Thyroid gland (tissue), 4 donors: ENCODE measurements around the gene RIOK3. TPM values are rescaled to one million over a fixed set of nuclear protein-coding genes. Genes with fewer than 3 reads are reported as not detected.
"Not testable (repeated sequence)": the region's sequence is repeated elsewhere in the genome, so short reads cannot be mapped to it uniquely, and the experiment has no call there.

Source experiments
- DNase-seq, 2 donors: peaks; one replicate each; pipeline ENCODE4 v3.0.0-alpha.2; 2019
- H3K27ac ChIP-seq, 3 donors: fragments of 200-600 bp; sonication (generic); 1 replicate in 2 of 3; 2 replicates in 1 of 3; pipeline ENCODE4 v1.5.1; 2016 to 2019; ENCODE audit warnings: mild to moderate bottlenecking in 1 of 3, moderate library complexity in 1 of 3
- H3K27me3 ChIP-seq: fragments of 200-600 bp; sonication (generic); one replicate; pipeline ENCODE4 v1.5.1; 2019
- H3K36me3 ChIP-seq, 2 donors: fragments of 200-600 bp; sonication (generic); one replicate each; pipeline ENCODE4 v1.5.1; 2016 to 2019
- H3K4me1 ChIP-seq, 2 donors: fragments of 200-600 bp; sonication (generic); one replicate each; pipeline ENCODE4 v1.5.1; 2017 to 2019
- H3K4me3 ChIP-seq, 3 donors: fragments of 200-600 bp; sonication (generic); replicated peaks in 1 of 3; 1 replicate in 2 of 3; 2 replicates in 1 of 3; pipeline ENCODE4 v1.5.1; 2016; ENCODE audit warnings: mild to moderate bottlenecking in 1 of 3
- H3K9me3 ChIP-seq: fragments of 200-600 bp; sonication (generic); one replicate; pipeline ENCODE4 v1.5.1; 2017
- CTCF ChIP-seq, 6 experiments: fragments of 200-600 bp in 3 of 6; fragments of 450-650 bp in 3 of 6; sonication (generic) in 3 of 6; IDR thresholded peaks; one replicate each; pipeline ENCODE4 v1.5.1; 2016 to 2019; ENCODE audit warnings: antibody characterized with exemption in 6 of 6, mild to moderate bottlenecking in 2 of 6, inconsistent platforms in 1 of 6, moderate library complexity in 1 of 6
- POLR2A ChIP-seq, 2 donors: fragments of 450-650 bp; IDR thresholded peaks; one replicate each; pipeline ENCODE4 v1.6.1; 2017; ENCODE audit warnings: antibody characterized with exemption in 2 of 2, mild to moderate bottlenecking in 2 of 2, moderate library complexity in 1 of 2
- WGBS, 2 donors: methylation state at CpG; one replicate each; pipeline ENCODE4 v1.1.5; 2017; 5-methylcytosine and 5-hydroxymethylcytosine counted together
- intact Hi-C: fragments of 100-400 bp; cut with DNase I; formaldehyde crosslinking; loops from one replicate; pipeline ENCODE4 v1.15.1; 2023
- total RNA-seq, 4 donors: library from RNA; depleted of rRNA; stranded (reverse); fragments of >200 nt; gene quantifications; one replicate each; pipeline ENCODE4 v1.2.3, GENCODE V29; 2016

The RIOK3 gene
- total RNA-seq, 4 donors from 2014 or later = 51.2 to 85.7 (median 63.6) TPM

- Histone ChIP-seq H3K4me3 (no peak overlapping the region), H3K36me3 (no peaks in the 10 kb centered on the region), H3K9me3 (no peaks in the 10 kb centered on the region), H3K27me3 (no peaks in the 10 kb centered on the region), H3K27ac (peak overlapping the region; percentile 54 to 86 (median 86)), H3K4me1 (no peaks in the 10 kb centered on the region)
- intact Hi-C loops = no loop called here
- WGBS, 2 donors = 15 to 16% methylated on average over 14 of the region's 14 CpGs
- TF ChIP-seq CTCF (IDR thresholded peaks at IDR 0.05) (peak in 1 of 6 experiments; percentile 12), POLR2A (IDR thresholded peaks at IDR 0.05) (no peak)
- DNase-seq = peak; percentile 63 to 75
Observed at GRCh38 chr18:23487738-23488570, 34.9 kb downstream of the RIOK3 start.

- intact Hi-C loops, DNase-seq, H3K27me3 ChIP-seq, H3K9me3 ChIP-seq, H3K27ac ChIP-seq, H3K36me3 ChIP-seq, H3K4me1 ChIP-seq, H3K4me3 ChIP-seq: not testable (repeated sequence)
- 78 to 79% methylated on average over 5 of the region's 5 CpGs for WGBS, 2 donors
Observed at GRCh38 chr18:23489586-23489985, 36.5 kb downstream of the RIOK3 start.

GRCh38 chr18:23493654-23494053 lies 40.6 kb downstream of the RIOK3 start:
- Histone ChIP-seq H3K9me3 (no peaks in the 10 kb centered on the region), H3K4me3 (no peak overlapping the region), H3K4me1 (no peaks in the 10 kb centered on the region), H3K27ac (no peak overlapping the region), H3K36me3 (no peaks in the 10 kb centered on the region), H3K27me3 (no peaks in the 10 kb centered on the region)
- no peak for DNase-seq
- TF ChIP-seq POLR2A (IDR thresholded peaks at IDR 0.05) (no peak), CTCF (IDR thresholded peaks at IDR 0.05) (no peak)
- 90 to 93% methylated on average over 1 of the region's 1 CpG for WGBS, 2 donors
- intact Hi-C loops = no loop called here

- Histone ChIP-seq H3K4me1 (no peaks in the 10 kb centered on the region), H3K27me3 (no peaks in the 10 kb centered on the region), H3K9me3 (no peaks in the 10 kb centered on the region), H3K4me3 (no peak overlapping the region), H3K27ac (no peak overlapping the region), H3K36me3 (no peaks in the 10 kb centered on the region)
- DNase-seq = no peak
- no peak for TF ChIP-seq CTCF (IDR thresholded peaks at IDR 0.05)
- no peak for TF ChIP-seq POLR2A (IDR thresholded peaks at IDR 0.05)
- 73 to 96% methylated on average over 1 of the region's 1 CpG for WGBS, 2 donors
- intact Hi-C loops = no loop called here
Observed at GRCh38 chr18:23494992-23495391, 41.9 kb downstream of the RIOK3 start.

GRCh38 chr18:23495723-23496440 lies 42.8 kb downstream of the RIOK3 start:
- TF ChIP-seq CTCF (IDR thresholded peaks at IDR 0.05) (no peak), POLR2A (IDR thresholded peaks at IDR 0.05) (no peak)
- no peaks in the 10 kb centered on the region for H3K4me1 ChIP-seq
- no peak overlapping the region for H3K4me3 ChIP-seq
- WGBS, 2 donors = 67 to 75% methylated on average over 12 of the region's 12 CpGs
- intact Hi-C loops = no loop called here
- DNase-seq = no peak
- H3K9me3 ChIP-seq = no peaks in the 10 kb centered on the region
- H3K27ac ChIP-seq = no peak overlapping the region
- H3K36me3 ChIP-seq = no peaks in the 10 kb centered on the region
- H3K27me3 ChIP-seq = no peaks in the 10 kb centered on the region
